ENCODE data around the gene RYR2. TPM values are rescaled to one million over a fixed set of nuclear protein-coding genes. Genes with fewer than 3 reads are reported as not detected.

RYR2 gene
- total RNA-seq, 4 donors from 2014 or later: 0.53 to 1.2 (median 0.57) TPM

DNA sequence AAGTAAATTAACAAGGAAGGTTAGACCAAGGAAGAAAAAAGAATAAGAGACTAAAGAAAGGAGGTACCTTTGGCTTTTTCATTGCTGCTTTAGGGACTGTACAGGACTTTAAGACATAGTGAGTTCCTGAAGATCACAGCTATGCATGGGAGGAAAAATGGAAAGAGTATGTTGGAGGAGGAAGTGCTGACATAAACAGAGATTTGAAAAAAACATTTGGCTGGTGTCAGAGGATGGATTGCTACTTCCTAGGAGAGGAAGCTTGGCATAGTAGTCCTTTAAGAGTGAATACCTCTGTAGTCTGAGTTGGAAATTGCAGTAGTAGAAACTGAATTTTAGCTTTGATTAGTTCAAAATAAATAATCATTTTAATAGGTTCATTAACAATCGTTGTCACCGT lies 398.4 kb downstream of the RYR2 start:
- WGBS: 39% methylated on average over 2 of the region's 2 CpGs
- Histone ChIP-seq H3K4me1 (no peaks in the 10 kb centered on the region), H3K36me3 (no peaks in the 10 kb centered on the region), H3K27me3 (no peaks in the 10 kb centered on the region), H3K4me3 (no peak overlapping the region), H3K9me3 (no peaks in the 10 kb centered on the region), H3K27ac (no peak overlapping the region)
- TF ChIP-seq POLR2A (IDR thresholded peaks at IDR 0.05) (no peak), POLR2AphosphoS5 (IDR thresholded peaks at IDR 0.05) (no peak), CTCF (IDR thresholded peaks at IDR 0.05) (no peak), EP300 (IDR thresholded peaks at IDR 0.05) (no peak)
- no peak for DNase-seq (ENCODE audit: low spot score in 2 of 2)

GRCh38 chr1:237444120-237444790 lies 402.3 kb downstream of the RYR2 start:
- TF ChIP-seq POLR2A (IDR thresholded peaks at IDR 0.05) (no peak), POLR2AphosphoS5 (IDR thresholded peaks at IDR 0.05) (no peak), EP300 (IDR thresholded peaks at IDR 0.05) (no peak), CTCF (IDR thresholded peaks at IDR 0.05) (no peak)
- no peaks in the 10 kb centered on the region for H3K36me3 ChIP-seq
- H3K9me3 ChIP-seq: no peaks in the 10 kb centered on the region
- no peaks in the 10 kb centered on the region for H3K27me3 ChIP-seq
- no peaks in the 10 kb centered on the region for H3K4me1 ChIP-seq
- 32% methylated on average over 3 of the region's 3 CpGs for WGBS
- no peak overlapping the region for H3K4me3 ChIP-seq
- no peak for DNase-seq (ENCODE audit: low spot score in 2 of 2)
- H3K27ac ChIP-seq: no peak overlapping the region

DNA sequence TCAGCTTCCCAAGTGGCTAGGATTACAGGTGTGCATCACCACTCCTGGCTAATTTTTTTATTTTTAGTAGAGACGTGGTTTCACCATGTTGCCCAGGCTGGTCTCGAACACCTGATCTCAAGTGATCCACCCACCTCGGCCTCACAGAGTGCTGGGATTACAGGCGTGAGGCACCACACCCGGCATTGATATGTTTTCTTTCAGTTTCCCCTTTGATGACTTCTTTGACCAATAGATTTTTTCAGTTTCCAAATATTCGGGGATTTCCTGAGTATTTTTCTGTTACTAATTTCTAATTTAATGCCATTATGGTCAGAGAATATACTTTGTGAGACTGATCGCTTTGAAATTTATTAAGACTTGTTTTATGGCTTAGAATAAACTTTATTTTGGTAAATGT lies 406.1 kb downstream of the RYR2 start:
- H3K36me3 ChIP-seq: no peaks in the 10 kb centered on the region
- no peaks in the 10 kb centered on the region for H3K4me1 ChIP-seq
- H3K27me3 ChIP-seq: no peaks in the 10 kb centered on the region
- no peak for DNase-seq (ENCODE audit: low spot score in 2 of 2)
- WGBS: 77% methylated on average over 7 of the region's 7 CpGs
- no peak for TF ChIP-seq POLR2A (IDR thresholded peaks at IDR 0.05)
- no peak for TF ChIP-seq POLR2AphosphoS5 (IDR thresholded peaks at IDR 0.05)
- TF ChIP-seq EP300 (IDR thresholded peaks at IDR 0.05): no peak
- no peak overlapping the region for H3K27ac ChIP-seq
- H3K4me3 ChIP-seq: no peak overlapping the region
- peaks cover 3% of the 10 kb centered on the region for H3K9me3 ChIP-seq

GRCh38 chr1:237457573-237457972 lies 415.6 kb downstream of the RYR2 start:
- TF ChIP-seq CTCF (IDR thresholded peaks at IDR 0.05) (no peak), POLR2A (IDR thresholded peaks at IDR 0.05) (no peak), POLR2AphosphoS5 (IDR thresholded peaks at IDR 0.05) (no peak), EP300 (IDR thresholded peaks at IDR 0.05) (no peak)
- no peaks in the 10 kb centered on the region for H3K9me3 ChIP-seq
- DNase-seq (ENCODE audit: low spot score in 2 of 2): no peak
- 85% methylated on average over 3 of the region's 3 CpGs for WGBS
- H3K27ac ChIP-seq: no peak overlapping the region
- H3K36me3 ChIP-seq: no peaks in the 10 kb centered on the region
- H3K27me3 ChIP-seq: no peaks in the 10 kb centered on the region
- H3K4me1 ChIP-seq: no peaks in the 10 kb centered on the region
- H3K4me3 ChIP-seq: no peak overlapping the region

DNA sequence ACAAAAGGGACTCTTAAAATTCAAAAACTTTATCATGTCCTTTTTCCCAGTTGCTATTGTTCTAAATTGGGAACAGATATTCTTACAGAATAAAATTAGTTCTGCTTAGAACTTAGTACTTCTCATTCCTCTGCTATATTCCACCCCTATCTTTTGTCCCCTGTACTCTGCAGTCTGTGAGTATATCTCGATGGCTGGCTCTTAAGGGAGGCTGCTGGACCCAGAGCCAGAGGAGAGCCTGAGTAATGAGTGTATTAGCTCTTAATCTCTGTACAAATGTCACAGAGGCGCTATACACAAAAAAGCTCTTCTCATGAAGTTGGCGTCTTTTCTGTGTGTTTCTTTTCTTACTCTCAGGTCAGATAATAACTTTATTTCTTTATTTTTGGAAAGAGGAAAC lies 425.3 kb downstream of the RYR2 start:
- no peak overlapping the region for H3K4me3 ChIP-seq
- H3K27ac ChIP-seq: no peak overlapping the region
- H3K27me3 ChIP-seq: no peaks in the 10 kb centered on the region
- 56% methylated on average over 3 of the region's 3 CpGs for WGBS
- no peak for DNase-seq (ENCODE audit: low spot score in 2 of 2)
- TF ChIP-seq POLR2AphosphoS5 (IDR thresholded peaks at IDR 0.05) (no peak), POLR2A (IDR thresholded peaks at IDR 0.05) (no peak)
- H3K9me3 ChIP-seq: no peaks in the 10 kb centered on the region
- no peaks in the 10 kb centered on the region for H3K36me3 ChIP-seq
- H3K4me1 ChIP-seq: no peaks in the 10 kb centered on the region

DNA sequence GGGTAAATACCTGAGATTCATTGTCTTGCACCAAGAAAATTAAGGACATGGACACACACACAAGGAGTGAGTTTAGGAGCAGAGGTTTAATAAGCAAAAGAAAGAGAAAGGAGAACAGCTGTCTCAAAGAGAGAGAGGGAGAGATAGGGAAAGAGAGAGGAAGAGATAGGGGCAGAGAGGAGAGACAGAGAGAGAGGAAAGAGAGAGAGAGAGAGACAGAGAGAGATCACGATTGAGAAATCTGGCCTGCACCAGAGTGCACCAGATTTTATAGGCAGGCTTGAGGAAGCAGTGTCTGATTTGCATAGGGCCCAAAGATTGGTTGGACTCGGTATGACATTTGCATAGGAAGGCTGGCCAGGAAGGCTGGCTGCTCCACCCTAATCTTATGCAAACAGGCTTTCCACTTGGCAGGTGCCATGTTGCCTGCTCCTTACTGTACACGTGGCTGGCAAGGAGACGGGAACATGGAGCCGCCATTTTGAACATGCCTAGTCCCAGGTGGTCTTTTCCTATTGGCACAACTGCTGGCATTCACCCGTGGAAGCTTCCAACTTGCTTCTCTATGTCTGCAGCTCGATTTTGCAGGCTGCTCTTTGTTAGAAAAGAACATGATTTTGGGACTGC lies 428.8 kb downstream of the RYR2 start:
- no peak for DNase-seq (ENCODE audit: low spot score in 2 of 2)
- H3K4me3 ChIP-seq: no peak overlapping the region
- H3K9me3 ChIP-seq: no peaks in the 10 kb centered on the region
- no peaks in the 10 kb centered on the region for H3K36me3 ChIP-seq
- no peaks in the 10 kb centered on the region for H3K4me1 ChIP-seq
- no peak overlapping the region for H3K27ac ChIP-seq
- TF ChIP-seq POLR2A (IDR thresholded peaks at IDR 0.05): no peak
- no peak for TF ChIP-seq CTCF (IDR thresholded peaks at IDR 0.05)
- no peak for TF ChIP-seq POLR2AphosphoS5 (IDR thresholded peaks at IDR 0.05)
- no peak for TF ChIP-seq EP300 (IDR thresholded peaks at IDR 0.05)
- 55% methylated on average over 7 of the region's 7 CpGs for WGBS
- no peaks in the 10 kb centered on the region for H3K27me3 ChIP-seq

All from suprapubic skin (tissue), 4 donors.